OCI-M2 (cell line): ENCODE results near the gene NRXN3.

Experiments used
- DNase-seq: peaks from one replicate; lab custom pipeline; 2025; ENCODE audit not compliant: unreplicated experiment; lab: John Stamatoyannopoulos, UW

NRXN3 gene

DNA sequence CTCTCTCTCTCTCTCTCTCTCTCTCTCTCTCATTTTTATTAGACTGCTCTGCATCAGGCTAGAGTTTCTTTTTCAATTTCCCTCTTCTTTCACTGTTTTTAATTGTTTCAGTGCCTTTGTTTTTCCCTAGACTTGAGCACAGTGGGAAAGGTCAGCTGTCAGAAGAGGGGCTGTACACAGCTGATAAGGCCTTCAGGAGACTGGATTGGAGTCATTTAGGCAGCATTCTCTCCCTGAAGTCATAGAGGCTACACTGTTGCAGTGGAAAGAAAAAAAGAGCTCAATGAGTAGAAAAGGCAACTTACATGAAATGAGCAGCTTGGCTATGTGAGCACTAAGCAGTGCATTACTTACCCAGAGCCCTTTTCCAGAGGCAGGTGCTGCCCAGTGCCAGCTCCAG is 456.9 kb downstream of the NRXN3 start:
- no peak for DNase-seq

- no peak for DNase-seq
Measured at GRCh38 chr14:78631551-78631950, 461.4 kb downstream of the NRXN3 start.

DNA sequence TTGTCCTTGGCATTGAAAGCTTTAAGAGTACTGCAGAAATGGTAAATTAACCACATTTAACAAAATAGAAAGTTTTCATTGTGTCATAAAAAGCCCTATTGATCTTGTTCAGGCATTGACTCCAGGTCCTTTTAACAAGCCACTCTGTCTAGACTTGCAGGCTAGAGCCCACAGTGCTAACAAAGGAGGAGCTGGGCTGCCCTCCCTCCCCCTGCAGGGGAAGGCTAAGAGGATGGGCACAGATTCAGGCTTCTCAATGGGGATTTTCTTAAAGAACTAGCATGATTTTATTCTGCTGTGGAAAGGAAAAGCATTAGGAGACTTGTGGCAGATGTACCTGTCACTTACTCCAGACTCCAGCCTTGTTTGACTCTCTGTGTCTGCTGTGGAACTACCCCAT is 463.6 kb downstream of the NRXN3 start:
- no peak for DNase-seq

- DNase-seq = no peak
Measured at GRCh38 chr14:78637489-78637888, 467.3 kb downstream of the NRXN3 start.

DNA sequence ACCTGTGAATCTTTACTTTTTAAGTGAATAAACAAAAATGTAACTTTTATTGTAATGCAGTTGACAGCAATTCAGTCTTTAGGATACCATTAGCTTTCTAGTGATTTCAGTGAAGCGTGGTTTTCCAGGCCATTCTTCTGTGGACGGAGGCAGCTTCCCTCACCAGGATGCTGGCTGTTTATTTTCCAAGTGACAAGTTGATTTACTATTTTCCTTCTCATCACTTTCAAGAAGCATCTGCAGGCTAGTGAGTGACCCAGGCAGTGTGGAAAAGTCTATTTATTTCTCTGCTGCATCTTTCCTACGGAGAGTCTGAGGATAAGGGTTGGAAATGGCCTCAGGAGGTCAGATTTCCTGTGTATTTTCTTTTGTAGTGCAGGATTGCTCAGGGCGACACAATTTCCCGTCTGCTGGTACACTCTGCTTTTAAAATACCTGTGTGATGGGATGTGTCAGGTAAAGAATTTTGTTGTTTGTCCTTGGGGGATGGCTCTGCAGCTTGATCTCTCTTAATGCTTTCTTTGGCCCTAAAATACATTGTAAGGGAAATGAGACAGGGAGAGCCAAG is 467.8 kb downstream of the NRXN3 start:
- DNase-seq = no peak

DNA sequence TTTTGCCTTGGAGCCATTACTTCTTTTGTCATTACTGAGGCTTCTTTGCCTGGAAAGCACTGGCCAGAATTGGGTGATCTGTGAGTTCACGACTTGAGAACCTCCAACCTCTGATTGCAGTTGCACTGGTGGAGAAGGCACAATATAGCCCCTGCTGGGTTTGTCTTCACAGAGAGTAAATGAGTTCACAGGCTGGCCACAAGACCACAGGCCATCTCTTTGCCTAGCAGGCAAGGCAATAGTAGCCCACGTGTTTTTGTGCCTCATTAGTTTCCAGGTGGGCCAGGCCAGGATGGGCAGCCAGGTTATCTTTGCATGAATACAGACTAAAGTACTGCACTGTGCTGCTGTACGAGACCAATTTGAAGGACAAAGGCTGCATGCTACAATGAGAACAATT is 468.8 kb downstream of the NRXN3 start:
- DNase-seq = no peak

DNA sequence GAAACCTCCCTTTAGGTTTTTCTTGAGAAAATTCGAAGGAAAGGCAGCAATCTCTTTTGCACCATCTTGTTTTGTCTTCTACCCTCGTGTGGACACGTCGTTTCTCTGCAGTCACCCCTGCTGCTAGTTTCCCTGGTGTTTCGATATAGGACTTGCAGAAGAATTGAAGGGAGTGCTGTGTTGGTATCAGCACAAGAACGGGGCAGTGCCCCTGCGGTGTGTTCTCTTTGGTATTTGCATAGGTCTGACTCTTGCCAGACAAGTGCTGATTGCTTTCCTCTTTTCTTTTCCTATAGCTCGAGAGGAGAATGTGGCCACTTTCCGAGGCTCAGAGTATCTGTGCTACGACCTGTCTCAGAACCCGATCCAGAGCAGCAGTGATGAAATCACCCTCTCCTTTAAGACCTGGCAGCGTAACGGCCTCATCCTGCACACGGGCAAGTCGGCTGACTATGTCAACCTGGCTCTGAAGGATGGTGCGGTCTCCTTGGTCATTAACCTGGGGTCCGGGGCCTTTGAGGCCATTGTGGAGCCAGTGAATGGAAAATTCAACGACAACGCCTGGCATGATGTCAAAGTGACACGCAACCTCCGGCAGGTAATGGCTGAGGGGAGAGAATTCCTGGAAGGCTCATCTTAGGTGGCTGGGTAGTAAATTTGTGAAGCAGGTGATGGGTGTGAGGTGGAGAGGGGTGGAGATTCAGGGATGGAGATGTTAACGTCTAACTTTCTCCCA is 474.8 kb downstream of the NRXN3 start:
- no peak for DNase-seq

- DNase-seq = no peak
Measured at GRCh38 chr14:78652727-78653126, 482.6 kb downstream of the NRXN3 start.

DNA sequence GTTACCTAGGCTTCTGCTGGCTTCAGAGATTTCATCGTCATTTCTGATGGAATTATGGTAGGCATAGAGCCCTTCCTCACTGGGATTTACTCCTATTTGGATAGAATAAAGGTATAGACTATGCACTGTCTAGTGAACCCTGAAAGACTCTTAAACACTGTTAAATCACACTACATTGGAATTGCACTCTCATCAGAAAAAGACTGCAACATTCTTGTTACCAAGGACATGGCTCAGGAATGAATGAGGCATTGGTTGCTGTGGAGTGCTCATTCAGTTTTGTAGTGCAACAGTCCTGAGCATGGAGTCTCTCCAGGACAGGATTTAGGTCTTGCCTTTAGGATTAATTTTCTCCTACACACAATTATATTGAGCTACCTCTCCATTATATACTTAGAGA is 483.0 kb downstream of the NRXN3 start:
- DNase-seq = no peak

DNA sequence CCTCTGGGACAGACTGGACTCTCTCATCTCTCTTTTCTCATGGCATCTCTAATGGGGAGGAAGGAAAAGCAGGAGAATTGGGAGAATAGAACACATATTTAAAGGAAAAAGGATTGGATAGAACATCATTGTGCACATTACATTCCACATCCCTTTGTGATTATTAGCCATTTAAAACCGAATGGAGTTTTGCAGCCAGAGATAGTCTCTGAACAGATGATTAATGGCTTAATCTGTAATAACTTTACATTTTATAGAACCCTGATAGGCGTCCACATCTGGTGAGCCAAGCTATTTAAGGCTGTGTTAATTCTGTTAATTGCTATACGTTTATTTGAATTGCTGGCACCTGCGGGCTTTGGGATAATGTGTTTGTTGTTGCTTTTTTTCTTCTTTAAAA is 487.3 kb downstream of the NRXN3 start:
- no peak for DNase-seq

DNA sequence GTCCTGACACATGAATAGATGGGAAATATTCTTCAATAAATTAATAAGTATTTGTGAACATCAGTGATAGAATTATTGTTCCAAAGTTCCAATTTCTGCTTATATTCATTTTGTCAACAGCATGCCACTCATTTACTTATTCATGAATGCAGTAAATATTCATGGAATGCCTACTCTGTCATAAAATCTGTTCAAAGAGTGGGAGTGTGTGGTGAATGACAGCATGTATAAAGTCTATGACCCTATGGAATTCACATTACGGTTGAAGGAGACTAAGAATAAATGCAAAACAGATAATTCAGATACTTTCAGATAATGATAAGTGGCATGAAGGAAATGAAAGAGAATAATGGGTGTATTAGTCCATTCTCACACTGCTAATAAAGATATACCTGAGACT is 494.7 kb downstream of the NRXN3 start:
- DNase-seq = no peak

DNA sequence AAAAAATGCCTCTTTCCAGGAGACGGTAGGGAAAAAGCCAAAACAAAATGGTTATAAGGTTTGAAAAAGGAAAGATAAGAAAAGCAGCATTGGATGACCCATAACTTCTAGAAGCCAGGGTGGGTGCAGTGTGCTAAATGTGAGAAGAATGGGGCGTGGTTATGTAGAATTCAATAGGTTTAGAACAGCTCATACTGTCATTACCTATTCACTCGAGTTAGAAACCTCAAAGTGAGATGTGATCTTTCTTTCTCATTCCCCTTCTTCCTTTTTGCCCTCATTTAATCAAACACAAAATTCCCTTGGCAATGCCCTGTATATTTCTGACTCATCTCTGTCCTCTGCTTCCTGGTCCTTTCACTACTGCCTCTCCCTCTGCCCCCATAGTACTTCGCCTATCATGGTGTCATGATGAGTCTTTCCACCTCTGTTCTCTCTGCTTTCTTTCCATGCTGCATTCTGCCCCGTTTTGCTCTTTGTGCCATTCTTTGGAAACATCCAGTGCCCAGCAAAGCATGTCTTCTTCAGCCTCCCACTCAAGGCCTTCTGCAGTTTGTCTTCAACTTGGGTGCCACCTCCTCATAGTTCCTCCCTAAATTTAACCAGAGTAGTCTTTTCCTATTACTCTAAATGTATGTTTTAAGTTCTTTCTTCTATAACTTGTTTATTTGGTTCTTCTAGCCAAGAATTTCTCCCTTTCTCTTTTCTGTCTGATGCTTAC is 496.3 kb downstream of the NRXN3 start:
- DNase-seq = no peak

GRCh38 chr14:78667141-78667540 is 497.0 kb downstream of the NRXN3 start:
- DNase-seq = no peak

GRCh38 chr14:78673845-78674244 is 503.7 kb downstream of the NRXN3 start:
- no peak for DNase-seq

GRCh38 chr14:78674820-78675219 is 504.6 kb downstream of the NRXN3 start:
- DNase-seq = no peak

DNA sequence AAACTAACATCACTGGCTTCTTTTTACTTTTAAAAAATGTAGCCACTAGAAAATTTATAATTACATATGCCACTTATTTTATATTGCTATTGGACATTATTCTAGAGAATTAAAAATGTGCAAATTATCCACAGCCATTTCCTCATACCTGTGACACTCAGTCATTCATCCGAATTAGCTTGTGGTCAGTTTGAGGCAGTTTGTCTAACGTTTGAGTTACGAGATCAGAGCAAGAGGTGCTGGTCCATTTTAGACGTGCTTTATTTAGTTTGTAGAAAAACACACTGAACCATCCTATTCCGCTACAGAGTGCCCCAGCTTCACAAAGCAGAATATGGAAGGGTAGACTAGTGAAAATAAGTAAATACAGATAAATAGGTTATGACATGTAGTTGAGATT is 513.0 kb downstream of the NRXN3 start:
- DNase-seq = no peak

DNA sequence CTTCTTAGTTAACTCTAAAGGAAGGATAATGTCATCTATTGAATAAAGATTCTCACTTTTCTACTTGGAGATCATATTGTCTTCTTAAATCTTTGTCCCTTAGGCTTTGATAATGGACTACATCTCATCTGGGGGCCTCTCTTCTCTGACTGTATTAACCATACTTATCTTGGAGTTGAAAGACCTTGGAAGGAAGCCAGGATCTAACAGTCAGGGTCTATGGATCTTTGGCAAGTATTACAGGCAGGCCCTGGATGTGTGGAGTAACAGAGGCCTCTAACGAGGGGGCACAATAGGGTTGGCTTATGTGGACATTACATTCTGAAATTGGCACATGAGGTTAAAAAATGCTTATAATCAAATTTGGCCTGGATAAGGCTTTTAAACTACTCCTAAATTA is 513.8 kb downstream of the NRXN3 start:
- DNase-seq = no peak

GRCh38 chr14:78688503-78688902 is 518.3 kb downstream of the NRXN3 start:
- no peak for DNase-seq

GRCh38 chr14:78690836-78691235 is 520.7 kb downstream of the NRXN3 start:
- no peak for DNase-seq

- no peak for DNase-seq
Measured at GRCh38 chr14:78697341-78697740, 527.2 kb downstream of the NRXN3 start.

GRCh38 chr14:78698991-78699390 is 528.8 kb downstream of the NRXN3 start:
- no peak for DNase-seq

GRCh38 chr14:78700236-78700635 is 530.1 kb downstream of the NRXN3 start:
- no peak for DNase-seq
